Measurements from ENCODE around the gene DCAF11.

DCAF11 gene

DNA sequence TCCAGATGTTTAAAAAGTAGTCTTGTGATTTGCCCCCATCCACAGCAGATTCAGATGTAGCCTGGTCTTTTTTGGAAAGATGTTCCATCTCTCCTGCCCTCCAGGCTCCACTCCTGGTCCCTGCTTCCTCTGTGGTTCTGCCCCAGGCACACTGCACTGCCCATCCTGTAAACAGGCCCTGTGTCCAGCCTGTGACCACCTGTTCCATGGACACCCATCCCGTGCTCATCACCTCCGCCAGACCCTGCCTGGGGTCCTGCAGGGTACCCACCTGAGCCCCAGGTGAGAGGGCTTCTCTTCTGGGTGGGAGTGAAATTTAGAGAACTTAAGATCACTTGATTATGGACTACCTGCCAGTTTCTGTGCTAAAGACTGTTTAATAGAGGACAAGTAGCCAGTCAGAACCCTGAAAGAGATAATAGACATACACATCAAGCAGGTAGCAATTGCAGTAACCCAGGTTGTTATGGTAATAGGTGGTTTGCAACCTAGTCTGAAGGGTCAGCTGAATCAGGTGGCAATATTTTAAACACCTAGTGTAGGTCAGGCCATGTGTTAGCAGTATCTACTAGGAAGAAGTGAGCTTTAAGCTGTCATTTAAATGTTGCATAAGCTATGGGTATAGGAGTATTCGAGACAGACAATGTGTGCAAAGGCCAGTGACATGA lies 34.9 kb downstream of the DCAF11 start:
- in situ Hi-C loops (cut with MboI; ENCODE audit: low pct_unique_long_range_greater_than_20kb, low sequenced_read_pairs): no loop called here
- no peak for DNase-seq

DNA sequence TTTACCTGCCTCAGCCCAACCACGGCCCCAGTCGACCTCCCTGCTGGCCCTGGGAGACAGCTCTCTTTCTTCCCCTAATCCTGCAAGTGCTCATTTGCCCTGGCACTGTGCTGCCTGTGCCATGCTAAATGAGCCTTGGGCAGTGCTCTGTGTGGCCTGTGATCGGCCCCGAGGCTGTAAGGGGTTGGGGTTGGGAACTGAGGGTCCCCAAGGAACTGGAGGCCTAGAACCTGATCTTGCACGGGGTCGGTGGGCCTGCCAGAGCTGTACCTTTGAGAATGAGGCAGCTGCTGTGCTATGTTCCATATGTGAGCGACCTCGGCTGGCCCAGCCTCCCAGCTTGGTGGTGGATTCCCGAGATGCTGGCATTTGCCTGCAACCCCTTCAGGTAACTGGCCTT lies 35.5 kb downstream of the DCAF11 start:
- no peak for DNase-seq
- in situ Hi-C loops (cut with MboI; ENCODE audit: low pct_unique_long_range_greater_than_20kb, low sequenced_read_pairs): no loop called here

DNA sequence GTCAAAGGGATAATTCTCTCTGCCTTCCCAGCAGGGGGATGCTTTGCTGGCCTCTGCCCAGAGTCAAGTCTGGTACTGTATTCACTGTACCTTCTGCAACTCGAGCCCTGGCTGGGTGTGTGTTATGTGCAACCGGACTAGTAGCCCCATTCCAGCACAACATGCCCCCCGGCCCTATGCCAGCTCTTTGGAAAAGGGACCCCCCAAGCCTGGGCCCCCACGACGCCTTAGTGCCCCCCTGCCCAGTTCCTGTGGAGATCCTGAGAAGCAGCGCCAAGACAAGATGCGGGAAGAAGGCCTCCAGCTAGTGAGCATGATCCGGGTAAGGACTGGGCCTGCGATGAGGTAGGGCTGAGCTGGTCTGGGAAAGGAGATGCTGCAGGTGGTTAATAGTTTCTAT lies 36.0 kb downstream of the DCAF11 start:
- DNase-seq: no peak
- in situ Hi-C loops (cut with MboI; ENCODE audit: low pct_unique_long_range_greater_than_20kb, low sequenced_read_pairs): no loop called here

DNA sequence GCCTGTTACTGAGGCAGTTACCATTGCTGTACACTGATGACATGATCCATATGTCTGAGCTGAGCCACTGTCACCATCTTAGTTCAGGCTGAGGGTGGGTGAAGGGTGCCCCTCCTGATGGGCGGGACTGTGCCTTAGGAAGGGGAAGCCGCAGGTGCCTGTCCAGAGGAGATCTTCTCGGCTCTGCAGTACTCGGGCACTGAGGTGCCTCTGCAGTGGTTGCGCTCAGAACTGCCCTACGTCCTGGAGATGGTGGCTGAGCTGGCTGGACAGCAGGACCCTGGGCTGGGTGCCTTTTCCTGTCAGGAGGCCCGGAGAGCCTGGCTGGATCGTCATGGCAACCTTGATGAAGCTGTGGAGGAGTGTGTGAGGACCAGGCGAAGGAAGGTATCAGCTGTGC lies 36.4 kb downstream of the DCAF11 start:
- no peak for DNase-seq
- in situ Hi-C loops (cut with MboI; ENCODE audit: low pct_unique_long_range_greater_than_20kb, low sequenced_read_pairs): no loop called here

DNA sequence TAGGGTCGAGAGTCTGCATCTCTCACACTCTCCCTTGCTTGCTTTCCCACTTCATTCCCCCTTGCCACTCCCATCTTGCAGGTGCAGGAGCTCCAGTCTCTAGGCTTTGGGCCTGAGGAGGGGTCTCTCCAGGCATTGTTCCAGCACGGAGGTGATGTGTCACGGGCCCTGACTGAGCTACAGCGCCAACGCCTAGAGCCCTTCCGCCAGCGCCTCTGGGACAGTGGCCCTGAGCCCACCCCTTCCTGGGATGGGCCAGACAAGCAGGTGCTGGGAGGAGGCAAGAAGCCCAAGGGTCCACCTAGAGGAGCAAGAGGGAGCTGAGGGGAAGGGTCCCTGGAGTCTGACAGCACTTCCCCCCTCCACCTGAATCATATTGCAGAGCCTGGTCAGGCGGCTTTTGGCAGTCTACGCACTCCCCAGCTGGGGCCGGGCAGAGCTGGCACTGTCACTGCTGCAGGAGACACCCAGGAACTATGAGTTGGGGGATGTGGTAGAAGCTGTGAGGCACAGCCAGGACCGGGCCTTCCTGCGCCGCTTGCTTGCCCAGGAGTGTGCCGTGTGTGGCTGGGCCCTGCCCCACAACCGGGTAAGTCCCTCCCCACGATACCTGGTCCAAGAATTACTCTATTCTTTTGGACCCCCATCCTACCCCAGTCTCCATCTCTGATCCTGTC lies 37.0 kb downstream of the DCAF11 start:
- no peak for DNase-seq
- in situ Hi-C loops (cut with MboI; ENCODE audit: low pct_unique_long_range_greater_than_20kb, low sequenced_read_pairs): no loop called here

DNA sequence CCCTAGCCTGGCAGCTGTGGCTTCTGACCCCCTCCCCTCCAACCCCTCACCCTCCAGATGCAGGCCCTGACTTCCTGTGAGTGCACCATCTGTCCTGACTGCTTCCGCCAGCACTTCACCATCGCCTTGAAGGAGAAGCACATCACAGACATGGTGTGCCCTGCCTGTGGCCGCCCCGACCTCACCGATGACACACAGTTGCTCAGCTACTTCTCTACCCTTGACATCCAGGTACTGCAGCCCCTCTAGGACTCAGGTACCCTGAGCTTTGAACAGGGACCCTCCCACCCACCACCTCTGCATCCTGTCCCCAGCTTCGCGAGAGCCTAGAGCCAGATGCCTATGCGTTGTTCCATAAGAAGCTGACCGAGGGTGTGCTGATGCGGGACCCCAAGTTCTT lies 40.5 kb downstream of the DCAF11 start:
- no peak for DNase-seq
- in situ Hi-C loops (cut with MboI; ENCODE audit: low pct_unique_long_range_greater_than_20kb, low sequenced_read_pairs): no loop called here

DNA sequence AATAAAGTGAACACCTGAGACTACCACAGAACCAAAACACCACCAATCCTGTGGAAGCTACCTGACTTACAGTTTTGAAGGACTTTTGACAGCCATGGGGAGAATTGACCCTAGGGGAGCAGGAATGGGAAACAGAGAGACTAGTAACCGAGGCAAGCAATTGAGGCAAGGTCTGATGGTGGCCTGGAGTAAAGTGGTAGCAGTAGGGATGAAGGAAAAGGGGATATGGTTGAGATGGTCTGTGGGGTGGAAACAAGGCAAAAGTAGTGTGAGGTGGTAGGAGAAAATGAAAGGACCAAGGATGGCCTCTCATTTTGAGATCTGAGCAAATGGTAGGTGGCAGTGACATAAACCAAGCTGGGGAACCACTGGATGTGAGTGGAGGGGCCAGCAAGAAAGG lies 42.3 kb downstream of the DCAF11 start:
- DNase-seq: no peak
- in situ Hi-C loops (cut with MboI; ENCODE audit: low pct_unique_long_range_greater_than_20kb, low sequenced_read_pairs): no loop called here

DNA sequence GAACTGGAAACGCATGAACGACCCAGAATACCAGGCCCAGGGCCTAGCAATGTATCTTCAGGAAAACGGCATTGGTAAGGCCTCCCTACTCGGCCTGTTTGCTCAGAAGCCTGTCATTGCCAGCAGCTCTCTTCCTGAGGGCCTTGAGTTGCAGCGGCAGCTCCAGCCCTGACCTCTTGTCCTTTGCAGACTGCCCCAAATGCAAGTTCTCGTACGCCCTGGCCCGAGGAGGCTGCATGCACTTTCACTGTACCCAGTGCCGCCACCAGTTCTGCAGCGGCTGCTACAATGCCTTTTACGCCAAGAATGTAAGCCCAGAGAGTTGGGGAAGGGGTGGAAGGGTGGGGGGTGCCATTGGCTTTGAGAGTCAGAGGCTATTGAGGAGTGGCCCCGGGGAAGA lies 42.8 kb downstream of the DCAF11 start:
- no peak for DNase-seq
- in situ Hi-C loops (cut with MboI; ENCODE audit: low pct_unique_long_range_greater_than_20kb, low sequenced_read_pairs): no loop called here

DNA sequence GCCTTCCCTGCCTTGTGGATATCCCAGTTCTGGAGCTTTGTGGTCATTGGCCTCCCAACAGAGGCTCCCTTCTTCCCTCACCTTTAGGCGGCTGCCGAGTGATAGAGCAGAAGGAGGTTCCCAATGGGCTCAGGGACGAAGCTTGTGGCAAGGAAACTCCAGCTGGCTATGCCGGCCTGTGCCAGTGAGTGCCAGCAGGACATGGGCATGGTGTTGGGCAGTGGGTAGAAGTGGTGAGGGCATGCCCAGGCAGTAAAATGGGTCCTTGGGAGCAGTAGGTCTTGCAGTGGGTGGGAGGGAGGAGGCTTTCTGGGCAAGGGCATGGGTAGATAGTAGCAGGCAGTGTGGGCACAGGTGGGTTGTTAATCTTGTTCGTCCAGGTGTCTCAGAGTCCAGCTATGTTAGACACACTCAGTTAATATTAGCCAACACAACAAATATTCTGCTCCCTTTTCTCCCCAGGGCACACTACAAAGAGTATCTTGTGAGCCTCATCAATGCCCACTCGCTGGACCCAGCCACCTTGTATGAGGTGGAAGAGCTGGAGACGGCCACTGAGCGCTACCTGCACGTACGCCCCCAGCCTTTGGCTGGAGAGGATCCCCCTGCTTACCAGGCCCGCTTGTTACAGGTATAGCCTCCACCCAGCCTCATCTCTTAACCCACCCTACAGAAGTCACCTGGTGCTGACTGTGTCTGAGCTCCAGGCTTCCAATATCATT lies 45.4 kb downstream of the DCAF11 start:
- in situ Hi-C loops (cut with MboI; ENCODE audit: low pct_unique_long_range_greater_than_20kb, low sequenced_read_pairs): no loop called here
- DNase-seq: no peak

DNA sequence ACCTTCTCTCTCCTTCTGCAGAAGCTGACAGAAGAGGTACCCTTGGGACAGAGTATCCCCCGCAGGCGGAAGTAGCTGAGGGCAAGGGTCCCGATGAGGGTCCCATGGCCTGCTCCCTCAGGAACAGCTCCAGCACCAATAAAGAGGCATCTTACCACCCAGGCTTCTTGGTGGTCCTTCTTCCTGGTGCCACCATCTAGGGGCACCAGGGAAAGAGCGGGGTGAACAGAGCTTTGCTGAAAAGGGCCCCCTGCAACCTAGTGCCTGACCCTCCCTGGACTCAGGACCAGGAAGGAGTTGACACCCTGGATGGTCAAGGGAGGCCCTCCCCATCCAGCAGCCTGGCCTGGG lies 45.9 kb downstream of the DCAF11 start:
- DNase-seq: no peak
- in situ Hi-C loops (cut with MboI; ENCODE audit: low pct_unique_long_range_greater_than_20kb, low sequenced_read_pairs): no loop called here

DNA sequence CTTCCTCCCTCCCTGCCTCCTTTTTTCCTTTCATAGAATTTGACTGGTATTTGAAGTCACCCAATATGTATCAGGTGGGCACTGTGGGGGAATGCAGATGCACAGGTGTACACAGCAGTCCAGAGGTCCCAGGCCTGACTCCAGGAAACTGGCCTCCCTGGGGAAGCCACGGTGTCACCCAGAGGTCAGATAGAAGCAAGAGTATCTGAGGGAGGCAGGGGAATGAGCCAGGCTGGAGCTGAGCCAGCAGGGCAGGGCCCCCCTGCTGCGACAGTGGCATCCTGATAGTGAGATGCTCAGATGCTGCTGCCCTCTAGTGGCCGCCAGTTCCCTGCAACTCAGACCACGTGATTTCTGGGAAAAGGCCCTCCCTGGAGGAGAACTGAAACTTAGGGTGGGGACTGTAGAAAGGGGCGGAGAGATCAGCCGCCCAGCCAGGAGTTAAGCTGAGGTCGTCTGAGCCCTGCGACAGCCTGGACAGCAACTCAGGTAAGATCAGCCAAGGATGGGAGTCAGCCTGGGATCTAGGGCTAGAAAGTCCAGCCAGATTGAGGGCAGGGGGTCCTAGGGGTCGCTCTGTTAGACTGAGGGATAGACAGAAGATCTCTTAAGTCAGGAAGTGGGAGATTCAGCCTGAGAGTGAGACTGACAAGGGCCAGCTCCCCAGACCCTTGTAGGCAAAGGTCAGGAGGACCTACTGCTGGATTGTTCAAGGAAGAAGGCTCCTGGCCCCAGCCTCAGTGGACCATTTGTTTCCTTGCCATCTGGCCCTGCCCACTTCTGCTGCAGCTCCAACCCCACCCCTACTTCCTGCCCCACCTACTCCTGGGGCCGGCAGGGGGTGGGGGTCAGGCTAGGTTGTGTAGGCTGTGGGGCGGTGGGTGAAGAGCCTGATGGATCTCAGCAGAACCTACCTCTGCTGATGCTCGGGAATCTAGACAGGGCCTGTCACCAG lies 46.5 kb downstream of the DCAF11 start, which contains the start of gene IRF9:
IRF9 (plus strand) TSS at position 416 of the 955 bp plus-strand sequence. CDS start 880 bp downstream, outside the sequence.
- peak; percentile 99 for DNase-seq
- in situ Hi-C loops (cut with MboI; ENCODE audit: low pct_unique_long_range_greater_than_20kb, low sequenced_read_pairs): no loop called here

DNA sequence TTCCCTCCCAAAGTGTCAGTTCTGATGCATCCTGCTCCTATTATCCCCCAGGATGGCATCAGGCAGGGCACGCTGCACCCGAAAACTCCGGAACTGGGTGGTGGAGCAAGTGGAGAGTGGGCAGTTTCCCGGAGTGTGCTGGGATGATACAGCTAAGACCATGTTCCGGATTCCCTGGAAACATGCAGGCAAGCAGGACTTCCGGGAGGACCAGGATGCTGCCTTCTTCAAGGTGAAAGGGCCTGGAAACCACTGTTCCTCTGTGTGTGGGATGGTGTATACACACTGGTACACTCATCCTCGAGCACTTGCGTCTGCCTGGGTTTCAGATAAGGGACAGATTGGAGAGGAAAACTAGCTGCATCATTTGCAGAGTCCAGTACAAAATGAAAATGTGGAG lies 47.5 kb downstream of the DCAF11 start:
- no peak for DNase-seq
- in situ Hi-C loops (cut with MboI; ENCODE audit: low pct_unique_long_range_greater_than_20kb, low sequenced_read_pairs): no loop called here

DNA sequence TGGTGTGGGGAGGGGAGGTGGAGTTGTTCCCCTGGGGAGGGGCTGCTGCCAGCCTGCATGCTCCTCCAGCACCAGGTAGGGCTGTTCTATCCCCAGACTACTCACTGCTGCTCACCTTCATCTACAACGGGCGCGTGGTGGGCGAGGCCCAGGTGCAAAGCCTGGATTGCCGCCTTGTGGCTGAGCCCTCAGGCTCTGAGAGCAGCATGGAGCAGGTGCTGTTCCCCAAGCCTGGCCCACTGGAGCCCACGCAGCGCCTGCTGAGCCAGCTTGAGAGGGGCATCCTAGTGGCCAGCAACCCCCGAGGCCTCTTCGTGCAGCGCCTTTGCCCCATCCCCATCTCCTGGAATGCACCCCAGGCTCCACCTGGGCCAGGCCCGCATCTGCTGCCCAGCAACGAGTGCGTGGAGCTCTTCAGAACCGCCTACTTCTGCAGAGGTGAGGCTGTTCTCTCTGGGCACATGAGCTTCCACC lies 50.0 kb downstream of the DCAF11 start:
- in situ Hi-C loops (cut with MboI; ENCODE audit: low pct_unique_long_range_greater_than_20kb, low sequenced_read_pairs): no loop called here
- no peak for DNase-seq

DNA sequence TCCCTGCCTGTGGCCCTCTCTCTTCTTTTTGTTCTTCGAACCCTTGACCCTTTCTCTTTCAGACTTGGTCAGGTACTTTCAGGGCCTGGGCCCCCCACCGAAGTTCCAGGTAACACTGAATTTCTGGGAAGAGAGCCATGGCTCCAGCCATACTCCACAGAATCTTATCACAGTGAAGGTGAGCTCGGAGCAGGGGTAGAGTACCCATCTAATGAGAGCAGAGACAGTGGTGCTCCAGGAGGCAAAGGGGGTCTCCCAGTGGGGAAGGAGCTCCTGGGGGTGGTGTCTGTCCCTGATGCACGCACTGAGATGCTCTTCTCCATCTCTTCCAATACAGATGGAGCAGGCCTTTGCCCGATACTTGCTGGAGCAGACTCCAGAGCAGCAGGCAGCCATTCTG lies 51.2 kb downstream of the DCAF11 start:
- no peak for DNase-seq
- in situ Hi-C loops (cut with MboI; ENCODE audit: low pct_unique_long_range_greater_than_20kb, low sequenced_read_pairs): no loop called here

DNA sequence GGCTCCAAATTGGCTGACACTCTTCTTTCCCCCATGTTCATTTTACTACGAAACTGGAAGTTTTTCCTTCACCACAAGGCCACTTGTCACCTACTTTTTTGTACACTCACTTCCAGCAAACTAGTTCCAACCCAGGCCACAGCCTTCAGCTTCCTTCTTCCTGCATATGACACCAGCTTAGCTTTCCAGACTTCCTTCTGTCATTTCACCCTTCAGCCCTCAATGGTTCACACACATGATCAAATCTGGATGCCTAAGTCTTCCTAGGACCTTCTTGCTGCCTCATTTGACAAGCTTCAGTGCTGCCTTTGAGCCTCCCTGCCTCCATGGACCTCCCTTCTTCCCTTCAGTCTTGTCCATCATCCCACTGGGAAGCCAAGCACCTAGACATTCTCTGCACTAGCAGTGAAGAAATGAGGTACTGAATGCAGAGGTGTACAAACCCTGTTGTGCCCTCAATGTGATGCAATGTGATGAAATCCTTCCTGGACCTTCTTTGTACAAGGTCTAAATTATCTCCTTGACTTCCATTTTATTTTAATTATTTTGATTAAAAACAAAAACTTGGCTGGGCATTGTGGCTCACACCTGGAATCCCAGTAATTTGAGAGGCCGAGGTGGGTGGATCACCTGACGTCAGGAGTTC lies 53.0 kb downstream of the DCAF11 start:
- DNase-seq: no peak
- in situ Hi-C loops (cut with MboI; ENCODE audit: low pct_unique_long_range_greater_than_20kb, low sequenced_read_pairs): no loop called here

DNA sequence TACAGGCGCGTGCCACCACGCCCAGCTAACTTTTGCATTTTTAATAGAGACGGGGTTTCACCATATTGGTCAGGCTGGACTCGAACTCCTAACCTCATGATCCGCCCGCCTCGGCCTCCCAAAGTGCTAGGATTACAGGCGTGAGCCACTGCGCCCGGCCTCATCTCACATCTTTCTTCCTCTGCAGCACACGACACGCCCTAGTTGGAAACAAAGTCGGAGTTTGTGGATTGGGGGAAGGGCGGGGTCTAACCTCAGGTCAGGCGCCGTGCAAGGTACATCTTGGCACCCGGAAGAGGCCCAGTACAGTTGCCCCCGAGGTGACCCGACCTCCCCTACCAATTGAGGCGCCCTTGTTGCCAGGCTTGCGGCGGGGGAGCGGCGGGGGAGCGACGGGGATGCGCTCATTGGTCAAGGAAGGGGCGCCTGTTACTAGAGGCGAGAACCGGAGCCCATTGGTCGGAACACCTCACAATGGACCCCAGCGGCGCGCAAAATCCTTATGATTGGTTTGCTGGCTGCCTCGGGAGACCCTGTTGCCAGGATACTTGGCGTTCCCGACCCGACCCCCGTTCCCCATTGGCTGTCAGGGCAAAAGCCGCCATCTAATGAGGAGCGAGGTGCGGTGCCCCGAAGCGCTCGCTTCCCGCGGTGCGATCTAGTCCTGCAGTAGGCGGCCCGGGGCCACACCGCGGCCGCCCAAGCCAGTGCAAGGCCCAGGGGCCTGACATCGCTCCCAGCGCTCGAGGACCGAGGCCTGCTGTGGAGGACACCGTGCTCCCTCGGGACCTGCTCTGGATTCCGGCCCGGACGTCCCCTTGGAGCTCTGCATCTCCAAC lies 57.1 kb downstream of the DCAF11 start, which contains the start of gene REC8:
REC8 (plus strand) TSS at position 659 of the 839 bp plus-strand sequence. CDS start 473 bp downstream, outside the sequence.
- no peak for DNase-seq
- in situ Hi-C loops (cut with MboI; ENCODE audit: low pct_unique_long_range_greater_than_20kb, low sequenced_read_pairs): no loop called here

DNA sequence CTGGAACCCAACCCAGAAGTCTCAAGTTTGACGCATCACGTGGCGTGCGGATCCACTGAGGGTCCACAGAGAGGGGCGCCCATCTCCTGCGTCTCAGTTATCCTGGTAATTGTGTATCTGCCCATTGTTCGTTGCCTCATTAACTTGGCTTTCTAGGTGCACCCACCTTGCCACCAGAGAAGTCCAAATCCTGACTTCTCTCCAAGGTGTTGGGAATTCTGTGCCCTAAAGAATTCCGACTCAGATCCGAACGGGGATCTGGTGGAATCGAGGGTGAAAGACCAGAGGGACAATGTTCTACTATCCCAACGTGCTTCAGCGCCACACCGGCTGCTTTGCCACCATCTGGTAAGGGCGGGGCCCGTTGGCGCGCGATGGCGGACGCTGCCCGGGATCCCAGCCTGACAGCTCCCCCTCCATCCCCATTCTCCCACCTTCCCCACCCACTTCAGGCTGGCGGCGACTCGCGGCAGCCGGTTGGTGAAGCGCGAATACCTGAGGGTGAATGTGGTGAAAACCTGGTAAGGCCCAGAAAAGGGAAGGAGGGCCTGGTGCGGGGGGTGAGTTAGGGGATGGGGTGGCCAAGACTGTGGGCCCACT lies 57.8 kb downstream of the DCAF11 start:
- in situ Hi-C loops (cut with MboI; ENCODE audit: low pct_unique_long_range_greater_than_20kb, low sequenced_read_pairs): no loop called here
- no peak for DNase-seq
